ENCODE results near the gene YTHDF1. TPM values are rescaled to one million over a fixed set of nuclear protein-coding genes. Genes with fewer than 3 reads are reported as not detected.
"Not testable (repeated sequence)": the region's sequence is repeated elsewhere in the genome, so short reads cannot be mapped to it uniquely, and the experiment has no call there.

The YTHDF1 gene
- 27.8 and 44.0 TPM in 2 replicates for total RNA-seq

DNA sequence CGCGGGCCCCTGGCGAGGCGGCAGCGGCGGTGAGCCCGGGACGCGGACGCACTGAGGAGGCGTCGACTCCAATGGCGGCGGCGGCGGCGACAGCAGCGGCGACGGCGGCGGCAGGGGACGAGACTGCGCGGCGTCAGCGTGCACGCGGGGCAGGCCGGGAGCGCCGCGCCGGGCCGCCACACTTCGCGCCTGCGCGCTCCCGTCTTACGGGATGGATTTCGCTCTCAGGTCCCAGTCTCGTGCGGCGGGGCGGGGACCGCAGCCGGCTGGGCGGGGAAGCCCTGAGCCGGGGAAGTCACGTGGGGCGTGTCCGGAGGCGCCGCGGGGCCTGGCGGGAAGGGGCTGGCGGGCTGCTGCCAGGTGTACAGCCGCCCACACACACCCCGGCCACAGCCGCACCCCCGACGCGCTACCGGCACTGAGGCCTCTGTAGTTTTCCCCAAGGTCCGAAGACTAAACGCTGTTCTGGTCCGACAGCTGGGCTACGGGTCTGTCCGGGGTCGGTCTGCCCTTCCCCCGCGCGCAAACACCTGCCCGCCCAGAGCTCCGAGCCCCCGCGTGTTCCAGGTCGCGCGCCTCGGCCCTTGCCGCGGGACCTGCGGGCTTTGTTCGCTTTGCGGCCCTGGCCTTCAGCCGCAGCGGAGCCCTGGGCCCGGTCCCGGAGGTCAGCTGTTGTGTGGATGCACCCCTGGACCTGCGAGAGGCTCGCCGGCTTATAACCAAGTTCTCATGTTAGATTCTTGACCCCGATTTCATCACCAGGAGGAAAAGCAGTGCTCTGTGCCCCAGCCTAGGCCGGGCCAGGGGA, at the start of gene YTHDF1:
Gene YTHDF1 (minus strand): TSS at position 91 of the 808 bp plus-strand sequence. CDS start 239 bp downstream, outside the sequence.
- no peak for DNase-seq (ENCODE audit: extremely low read depth, low read depth, low spot score)

DNA sequence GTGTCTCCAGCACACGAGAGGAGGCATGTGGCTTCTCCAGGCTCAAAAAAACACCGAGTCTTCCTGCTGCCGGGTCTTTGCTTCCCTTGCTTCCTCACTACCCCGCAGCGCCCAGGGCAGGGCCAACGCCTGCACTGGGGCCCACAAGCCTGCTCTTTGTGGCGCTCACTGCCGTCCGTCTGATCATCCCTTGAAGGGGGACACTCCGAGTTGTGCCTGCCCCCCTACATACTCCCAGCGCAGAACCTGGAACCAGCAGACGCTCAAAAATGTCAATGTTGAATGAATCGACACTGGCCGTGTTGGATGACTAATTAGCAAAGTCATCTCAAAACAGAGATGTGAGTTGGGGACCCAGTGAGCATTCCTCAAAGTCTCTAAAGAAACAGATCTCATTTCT, 48.6 kb upstream of the YTHDF1 start:
- DNase-seq (ENCODE audit: extremely low read depth, low read depth, low spot score): no peak

DNA sequence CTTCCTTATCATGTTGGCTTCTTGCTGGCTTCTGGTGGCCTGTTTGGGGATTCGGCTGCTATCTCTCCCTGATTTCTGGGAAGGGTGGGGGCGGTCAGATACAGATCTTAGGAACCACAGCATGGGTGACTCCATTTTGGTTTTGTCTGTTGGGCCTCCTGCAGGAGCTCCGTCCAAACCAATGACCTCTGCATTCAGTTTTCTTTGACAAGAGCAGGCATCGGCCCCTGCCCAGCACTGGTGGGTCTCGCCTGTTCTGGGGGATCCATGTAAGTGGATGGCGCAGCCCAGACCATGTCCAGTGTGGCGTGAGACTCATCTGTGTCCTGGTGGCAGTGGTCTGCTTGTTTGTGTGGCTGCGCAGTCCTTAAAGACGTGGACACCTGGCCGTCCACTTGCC, 48.1 kb upstream of the YTHDF1 start:
- no peak for DNase-seq (ENCODE audit: extremely low read depth, low read depth, low spot score)

DNA sequence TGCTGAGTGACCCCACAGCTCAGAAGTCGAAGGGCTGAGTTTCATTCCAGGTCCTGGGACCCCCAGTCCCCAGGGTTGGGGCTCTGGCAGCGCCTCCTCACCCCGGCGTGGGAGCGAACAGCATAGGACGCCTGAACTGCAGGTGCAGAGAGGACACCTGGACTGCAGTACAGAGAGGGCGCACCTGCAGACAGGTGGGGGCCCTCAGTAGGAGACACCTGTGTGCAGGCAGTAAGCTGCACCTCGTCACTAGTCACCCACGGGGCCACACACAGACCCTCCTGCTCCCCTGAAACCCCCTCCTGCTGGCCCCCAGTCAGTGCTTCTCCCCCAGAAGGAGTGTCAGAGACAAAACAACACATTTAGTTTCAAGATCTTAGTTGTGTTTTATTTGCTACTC, 46.9 kb upstream of the YTHDF1 start:
- DNase-seq (ENCODE audit: extremely low read depth, low read depth, low spot score): no peak

DNA sequence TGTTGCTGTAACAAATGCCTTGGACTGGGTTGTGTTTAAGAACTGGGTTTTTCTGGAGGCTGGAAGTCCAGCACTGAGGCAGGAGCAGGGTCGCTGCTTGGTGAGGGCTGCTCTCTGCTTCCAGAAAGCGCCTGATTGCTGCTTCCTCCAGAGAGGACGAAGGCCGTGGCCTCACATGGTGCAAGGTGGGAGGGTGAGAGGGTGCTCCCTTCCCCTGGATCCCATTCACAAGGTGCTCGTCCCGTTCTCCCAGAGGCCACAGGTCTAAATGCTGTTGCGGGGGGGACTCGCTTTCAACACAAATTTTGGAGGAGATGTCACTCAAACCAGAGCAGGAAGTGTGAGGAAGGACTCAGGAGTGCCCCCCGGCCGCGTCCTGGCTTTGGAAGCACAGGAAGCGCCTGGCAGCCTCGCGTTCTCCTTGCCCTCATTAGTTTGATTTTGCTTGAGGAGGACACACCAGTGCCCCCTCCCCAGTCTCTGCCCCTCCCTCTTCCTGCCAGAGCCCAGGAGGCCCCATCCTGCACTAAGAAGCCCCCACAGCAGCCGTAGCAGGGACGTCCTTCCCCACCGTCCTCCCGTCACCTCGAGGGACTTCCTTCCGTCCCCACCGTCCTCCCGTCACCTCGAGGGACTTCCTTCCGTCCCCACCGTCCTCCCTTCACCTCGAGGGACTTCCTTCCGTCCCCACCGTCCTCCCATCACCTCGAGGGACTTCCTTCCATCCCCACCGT, 46.0 kb upstream of the YTHDF1 start:
- DNase-seq (ENCODE audit: extremely low read depth, low read depth, low spot score): no peak

DNA sequence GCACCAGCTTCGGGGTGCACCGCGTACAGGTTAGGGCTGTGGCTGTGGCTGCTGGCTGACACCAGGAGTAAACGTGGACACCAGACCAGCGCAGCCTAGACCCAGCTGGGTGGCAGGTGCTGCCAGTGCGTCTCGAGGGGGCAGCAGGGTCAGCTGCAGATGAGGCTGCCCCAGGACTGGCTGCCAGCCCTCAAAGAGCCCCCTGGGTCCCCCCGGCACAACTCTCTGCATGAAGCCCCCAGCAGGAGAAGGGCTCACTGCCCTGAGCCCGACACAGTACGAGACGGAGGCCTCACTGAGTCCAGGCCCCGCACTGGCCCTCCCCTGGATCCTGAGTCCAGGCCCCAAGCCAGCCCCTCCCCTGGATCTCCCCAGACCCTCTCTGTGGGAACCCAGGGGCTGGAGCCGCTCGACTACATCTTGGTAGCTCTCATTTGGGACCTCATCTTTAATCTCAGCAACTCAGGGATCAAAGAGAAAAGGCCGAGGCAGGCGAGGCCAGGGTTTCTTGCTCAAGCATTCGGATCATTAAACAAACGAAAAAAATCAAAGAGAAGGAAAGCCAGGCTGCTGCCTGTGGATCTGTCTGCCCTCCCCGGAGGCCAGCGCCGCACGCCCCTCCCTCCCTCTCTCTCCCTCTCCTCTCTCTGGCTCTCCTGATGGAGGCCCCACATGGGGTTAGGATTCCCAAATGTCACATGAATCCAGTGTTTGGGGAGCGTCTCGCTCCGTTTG, 45.3 kb upstream of the YTHDF1 start:
- DNase-seq (ENCODE audit: extremely low read depth, low read depth, low spot score): no peak

DNA sequence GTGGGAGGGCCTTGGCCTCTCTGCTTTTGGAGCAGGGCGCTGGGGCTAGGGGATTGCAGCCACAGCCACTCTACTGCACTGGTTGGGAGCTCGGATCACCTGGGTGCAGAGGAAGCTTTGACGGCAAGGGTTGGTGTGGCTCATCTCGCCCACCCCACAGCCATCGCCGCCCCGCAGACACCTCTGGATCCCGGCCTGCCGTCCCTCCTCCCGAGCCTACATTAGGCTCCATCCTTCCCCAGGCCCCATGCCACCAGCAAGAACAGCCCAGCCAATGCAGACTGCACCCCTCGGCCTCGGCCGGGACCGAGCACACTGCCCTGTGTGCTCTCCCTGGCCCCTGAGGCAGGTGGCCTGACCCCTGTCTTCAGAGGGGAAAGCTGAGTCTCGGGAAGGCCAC, 44.6 kb upstream of the YTHDF1 start:
- DNase-seq (ENCODE audit: extremely low read depth, low read depth, low spot score): no peak

DNA sequence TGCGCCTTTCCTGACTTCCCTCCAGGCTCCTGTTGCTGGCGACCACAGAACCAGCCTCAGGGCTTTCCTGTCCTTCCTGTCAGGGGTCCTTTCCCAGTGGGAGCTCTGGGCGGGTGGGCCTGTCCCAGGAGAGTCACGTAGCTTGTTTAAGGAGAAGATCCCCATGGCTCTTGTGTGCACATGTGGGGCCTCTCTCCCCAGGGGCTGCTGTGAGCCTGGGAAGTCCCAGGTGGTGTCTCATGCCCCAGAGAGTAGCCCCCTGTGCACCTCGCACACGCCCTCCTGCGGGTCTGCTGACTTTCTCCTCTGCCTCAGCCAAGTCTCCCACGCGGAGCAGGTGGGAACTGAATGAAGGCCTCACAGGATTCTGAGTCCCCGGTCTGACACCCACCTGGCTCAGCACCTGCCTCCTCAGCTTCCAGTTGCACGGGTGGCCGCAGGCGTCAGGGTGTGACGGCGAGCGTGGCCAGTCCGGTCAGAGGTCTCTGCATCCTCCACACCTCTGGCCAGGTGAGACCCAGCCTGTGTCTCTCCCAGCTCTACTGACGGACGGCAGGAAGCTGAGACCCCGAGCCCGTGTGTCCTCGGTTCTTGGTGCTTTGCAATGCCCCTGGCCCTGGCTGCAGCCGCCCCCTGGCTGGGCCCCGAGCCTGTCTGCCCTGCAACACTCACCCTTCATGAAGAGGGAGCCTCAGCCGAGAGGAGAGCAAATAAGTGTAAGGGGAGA, 44.0 kb upstream of the YTHDF1 start:
- DNase-seq (ENCODE audit: extremely low read depth, low read depth, low spot score): no peak

DNA sequence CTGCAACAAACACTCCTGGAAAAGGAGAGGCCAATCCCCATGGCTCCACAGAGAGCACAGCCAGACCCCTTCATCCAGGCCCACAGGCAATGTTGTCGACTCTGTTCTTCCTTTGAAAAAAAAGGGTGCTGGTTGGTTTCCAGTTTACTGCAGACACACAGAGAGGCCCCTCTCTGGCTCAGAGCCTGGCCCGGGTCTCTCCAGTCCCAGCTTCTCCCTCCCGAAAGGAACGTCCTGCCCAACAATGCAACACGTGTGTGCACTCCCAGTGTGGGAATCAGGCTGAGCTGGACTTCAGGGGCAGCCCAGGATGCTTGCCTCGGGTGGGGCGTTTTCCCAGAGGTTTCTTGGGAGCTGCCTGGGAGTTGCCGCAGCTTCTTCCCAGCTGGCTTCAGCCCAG, 42.9 kb upstream of the YTHDF1 start:
- no peak for DNase-seq (ENCODE audit: extremely low read depth, low read depth, low spot score)

DNA sequence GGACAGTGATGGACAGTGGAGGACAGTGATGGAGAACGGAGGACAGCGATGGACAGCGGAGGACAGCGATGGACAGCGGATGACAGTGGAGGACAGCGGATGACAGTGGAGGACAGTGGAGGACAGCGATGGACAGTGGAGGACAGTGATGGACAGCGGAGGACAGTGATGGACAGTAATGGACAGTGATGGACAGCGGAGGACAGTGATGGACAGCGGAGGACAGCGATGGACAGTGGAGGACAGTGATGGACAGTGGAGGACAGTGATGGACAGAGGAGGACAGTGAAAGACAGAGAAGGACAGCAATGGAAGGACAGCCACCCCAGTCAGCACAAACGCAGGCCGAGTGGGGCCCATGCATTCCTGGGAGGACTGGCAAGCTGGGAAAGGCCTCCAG, 41.7 kb upstream of the YTHDF1 start:
- no peak for DNase-seq (ENCODE audit: extremely low read depth, low read depth, low spot score)

DNA sequence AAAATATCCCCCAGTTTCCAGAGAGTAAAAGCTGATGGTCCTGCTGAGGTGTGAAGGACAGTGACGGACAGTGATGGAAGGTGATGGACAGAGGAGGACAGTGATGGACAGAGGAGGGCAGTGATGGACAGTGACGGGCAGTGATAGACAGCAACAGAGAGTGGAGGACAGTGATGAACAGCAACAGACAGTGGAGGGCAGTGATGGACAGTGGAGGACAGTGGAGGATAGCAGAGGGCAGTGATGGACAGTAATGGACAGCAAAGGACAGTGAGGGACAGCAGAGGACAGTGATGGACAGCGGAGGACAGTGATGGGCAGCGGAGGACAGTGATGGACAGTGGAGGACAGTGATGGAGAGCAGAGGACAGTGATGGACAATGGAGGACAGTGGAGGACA, 41.0 kb upstream of the YTHDF1 start:
- no peak for DNase-seq (ENCODE audit: extremely low read depth, low read depth, low spot score)

DNA sequence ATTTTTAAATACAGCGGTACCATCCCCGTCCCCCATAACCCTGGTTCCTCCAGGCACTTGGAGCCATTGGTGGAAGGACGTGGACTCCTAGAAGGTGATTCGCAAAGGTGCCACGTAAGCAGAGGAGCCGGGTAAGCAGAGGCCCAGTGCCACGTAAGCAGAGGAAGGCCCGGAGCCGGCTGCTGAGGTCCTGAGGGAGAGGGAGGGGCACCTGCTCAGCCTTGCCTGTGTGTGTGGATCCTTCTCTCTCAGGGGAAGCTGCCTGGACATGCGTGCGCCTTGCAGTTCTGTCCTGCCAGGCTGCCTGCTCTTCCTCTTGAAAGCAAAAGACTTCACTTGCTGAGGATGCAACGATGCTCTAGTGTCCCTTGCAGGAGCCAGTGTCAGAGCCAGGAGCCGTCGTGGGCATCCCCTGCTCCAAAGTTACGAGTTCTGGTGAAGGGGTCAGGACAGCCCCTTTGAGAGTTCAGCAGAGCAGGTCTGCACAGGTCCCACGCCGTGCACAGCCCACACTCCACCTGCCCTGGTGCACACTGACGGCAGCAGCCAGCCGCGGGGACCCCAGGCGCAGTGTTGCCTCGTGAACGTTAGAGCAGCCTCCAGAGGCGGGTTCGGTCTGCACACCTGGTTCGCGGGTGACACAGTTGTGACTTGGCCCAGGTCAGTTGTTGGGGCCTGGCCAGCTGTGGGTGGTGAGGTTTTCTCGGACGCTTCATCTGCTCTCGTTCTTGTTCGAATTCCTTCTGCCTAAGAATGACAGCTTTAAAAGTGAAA, 40.2 kb upstream of the YTHDF1 start:
- no peak for DNase-seq (ENCODE audit: extremely low read depth, low read depth, low spot score)

DNA sequence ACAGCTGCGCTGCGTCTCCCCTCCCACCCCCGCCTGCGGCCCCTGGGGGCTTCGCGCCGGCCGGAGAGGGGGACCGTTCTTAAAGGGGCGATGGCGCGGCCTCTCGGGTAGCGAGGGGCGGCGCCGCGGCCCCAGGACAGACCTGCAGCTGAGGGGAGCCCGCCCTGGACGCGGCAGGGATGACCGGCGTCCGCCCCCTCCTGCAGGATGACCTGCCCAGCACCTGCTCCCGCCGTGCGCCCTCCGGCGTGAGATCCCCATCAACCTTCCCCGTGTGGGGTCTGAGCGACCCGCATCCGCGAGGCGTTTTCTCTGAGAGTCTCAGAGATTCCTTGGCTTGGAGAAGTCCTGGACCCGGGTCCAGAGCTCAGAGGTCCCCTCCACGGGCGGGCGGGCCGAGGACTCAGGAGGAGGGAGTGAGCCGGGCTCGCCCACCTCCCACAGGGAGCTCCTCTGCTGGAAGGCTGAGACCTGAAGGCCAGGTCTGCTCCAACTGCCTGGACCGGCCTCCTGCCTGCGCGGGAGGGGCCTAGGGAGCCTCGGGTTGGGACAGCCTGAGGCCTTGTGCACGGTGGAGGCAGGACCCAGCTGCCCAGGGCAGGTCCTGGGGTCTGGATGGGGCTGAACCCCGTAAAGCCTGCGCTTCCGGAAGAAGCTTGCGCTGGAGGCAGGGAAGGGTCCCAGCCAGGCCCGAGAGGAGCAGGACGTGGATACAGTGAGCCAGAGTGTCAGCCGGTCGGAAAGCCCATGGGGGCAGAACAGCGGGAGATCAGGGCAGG, 38.9 kb upstream of the YTHDF1 start:
- no peak for DNase-seq (ENCODE audit: extremely low read depth, low read depth, low spot score)

DNA sequence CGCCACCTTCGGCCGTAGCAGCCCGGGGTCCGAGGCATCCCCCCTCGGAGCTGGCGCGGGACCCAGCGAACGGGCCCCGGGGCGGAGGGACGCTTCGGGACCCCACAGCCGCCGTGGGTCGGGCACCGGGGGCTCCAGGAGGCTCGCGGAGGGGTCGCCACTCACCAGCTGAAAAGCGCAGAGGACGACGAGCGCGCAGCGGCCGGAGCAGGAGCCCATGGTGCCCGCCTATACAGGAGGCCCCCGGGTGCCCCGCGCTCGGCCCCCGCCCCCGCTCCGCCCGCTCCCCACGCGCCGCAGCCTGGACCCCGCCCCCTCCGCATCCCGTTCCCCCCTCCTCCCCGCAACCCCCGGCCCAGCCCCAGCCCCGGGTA, 38.3 kb upstream of the YTHDF1 start, which contains the start of gene NKAIN4:
Gene NKAIN4 (minus strand): TSS at position 232 of the 374 bp plus-strand sequence. CDS start 13 bp downstream, at position 219.
- no peak for DNase-seq (ENCODE audit: extremely low read depth, low read depth, low spot score)

DNA sequence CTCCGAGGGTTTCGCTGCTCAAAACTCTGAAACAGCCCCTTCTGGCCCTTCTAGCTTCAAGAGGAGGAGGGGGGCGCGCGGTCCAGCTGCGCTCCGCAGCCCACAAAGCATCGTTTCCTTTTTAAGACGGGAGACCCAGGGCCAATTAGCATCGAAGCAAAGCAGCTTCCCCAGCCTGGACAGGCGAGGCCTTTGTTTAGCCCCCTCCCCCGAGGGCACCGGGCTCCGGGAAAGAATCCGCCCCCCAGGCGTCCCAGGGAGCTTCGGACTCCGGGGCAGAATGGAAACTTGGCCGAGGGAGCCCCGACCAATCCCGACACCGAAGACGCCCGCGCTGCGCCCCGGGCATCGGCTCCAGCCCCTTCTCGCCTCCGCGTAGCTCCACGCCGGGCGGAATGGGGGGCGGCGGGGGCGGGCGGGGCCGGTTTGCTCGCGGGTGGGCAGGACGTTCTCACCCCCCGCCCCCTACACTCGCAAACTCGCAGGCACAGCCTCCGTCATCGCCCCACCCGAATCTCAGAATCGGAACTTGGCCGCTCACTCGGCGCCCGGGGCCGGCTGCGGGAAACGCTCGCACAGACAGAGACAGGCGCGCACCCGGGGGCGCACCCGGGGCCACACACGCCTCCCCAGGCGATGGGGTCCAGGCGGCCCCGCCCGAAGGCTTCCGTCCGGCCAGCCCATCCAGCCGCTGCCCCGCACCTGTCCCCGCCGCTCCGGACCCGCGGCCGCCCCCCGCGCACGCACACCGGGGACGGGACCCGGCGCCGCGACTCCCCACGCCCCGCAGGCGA, 37.7 kb upstream of the YTHDF1 start:
- no peak for DNase-seq (ENCODE audit: extremely low read depth, low read depth, low spot score)

DNA sequence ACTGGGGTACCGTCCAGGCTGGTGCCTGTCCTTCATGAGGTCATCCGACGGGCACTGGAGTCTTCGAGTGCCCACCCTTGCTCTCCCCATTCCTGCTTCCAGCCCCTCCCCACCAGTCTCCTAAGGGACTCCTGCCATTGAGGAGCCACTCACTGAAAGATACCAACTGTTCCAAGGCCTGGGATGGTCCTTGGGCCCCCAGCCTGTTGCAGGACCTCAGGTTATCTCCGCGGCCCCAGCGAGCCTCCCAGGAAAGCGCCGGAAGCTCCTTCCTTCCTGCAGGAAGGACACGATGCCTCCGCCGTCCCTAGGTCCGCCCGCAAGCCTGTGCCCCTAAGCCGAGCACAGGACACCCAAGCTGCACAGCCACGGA, 37.1 kb upstream of the YTHDF1 start:
- DNase-seq (ENCODE audit: extremely low read depth, low read depth, low spot score): no peak

DNA sequence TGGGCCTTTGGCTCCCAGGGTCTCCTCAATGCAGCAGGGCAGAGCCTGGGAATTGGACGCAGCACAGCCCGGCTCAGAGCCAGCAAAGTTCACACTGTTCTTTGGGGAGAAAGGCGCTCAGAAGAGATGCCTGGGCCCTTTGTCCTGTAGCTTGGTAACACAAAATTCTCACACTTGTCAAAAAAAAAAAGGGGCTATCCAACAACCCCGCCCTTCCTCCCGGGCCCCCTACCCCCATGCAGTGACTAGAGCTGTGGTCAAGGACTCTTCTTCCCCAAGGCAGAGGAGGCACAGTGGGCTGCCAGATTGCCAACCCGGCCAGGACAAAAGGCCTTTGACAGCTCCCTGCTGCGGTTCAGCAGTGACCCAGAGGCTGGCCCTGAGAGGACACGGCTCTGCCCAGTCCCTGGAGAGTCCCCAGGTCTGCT, 36.4 kb upstream of the YTHDF1 start:
- no peak for DNase-seq (ENCODE audit: extremely low read depth, low read depth, low spot score)

DNA sequence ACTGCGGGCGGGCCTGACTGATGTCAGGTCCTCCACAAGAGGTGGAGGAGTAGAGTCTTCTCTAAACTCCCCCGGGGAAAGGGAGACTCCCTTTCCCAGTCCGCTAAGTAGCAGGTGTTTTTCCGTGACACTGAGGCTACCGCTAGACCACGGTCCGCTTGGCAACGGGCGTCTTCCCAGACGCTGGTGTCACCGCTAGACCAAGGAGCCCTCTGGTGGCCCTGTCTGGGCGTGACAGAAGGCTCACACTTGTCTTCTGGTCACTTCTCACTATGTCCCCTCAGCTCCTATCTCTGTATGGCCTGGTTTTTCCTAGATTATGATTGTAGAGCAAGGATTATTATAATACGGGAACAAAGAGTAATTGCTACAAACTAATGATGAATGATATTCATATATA, 35.4 kb upstream of the YTHDF1 start:
- DNase-seq (ENCODE audit: extremely low read depth, low read depth, low spot score): not testable (repeated sequence)

Measured in glomerular endothelial cell (primary cell).